Heart left ventricle (tissue), 16 donors: ENCODE measurements around the gene MKRN3. TPM values are rescaled to one million over a fixed set of nuclear protein-coding genes. Genes with fewer than 3 reads are reported as not detected.

Experiments used
- ATAC-seq, 4 donors: fragments of 200-7000 bp; cut with Tn5 transposase; one replicate each; pipeline ENCODE4 v1.9.1; 2020 to 2022; ENCODE audit warnings: moderate library complexity in 4 of 4, mild to moderate bottlenecking in 3 of 4, moderate number of reproducible peaks in 1 of 4
- DNase-seq, 5 donors: peaks; one replicate each; pipeline ENCODE4 v3.0.0-alpha.2; 2020
- H3K27ac ChIP-seq, 12 donors: fragments of 200-600 bp; sonication (generic) in 4 of 12; one replicate each; pipeline versions ENCODE4 v1.5.0 to v1.8.0; 2016 to 2022; ENCODE audit warnings: mild to moderate bottlenecking in 2 of 12
- H3K27me3 ChIP-seq, 9 donors: fragments of 200-600 bp; sonication (generic) in 2 of 9; one replicate each; pipeline versions ENCODE4 v1.5.1 to v1.8.0; 2016 to 2022; ENCODE audit warnings: mild to moderate bottlenecking in 3 of 9
- H3K36me3 ChIP-seq, 9 donors: fragments of 200-600 bp; sonication (generic) in 2 of 9; one replicate each; pipeline versions ENCODE4 v1.5.0 to v1.8.0; 2018 to 2022; ENCODE audit warnings: mild to moderate bottlenecking in 2 of 9
- H3K4me1 ChIP-seq, 12 donors: fragments of 200-600 bp; sonication (generic) in 4 of 12; one replicate each; pipeline versions ENCODE4 v1.5.0 to v1.8.0; 2016 to 2022; ENCODE audit warnings: mild to moderate bottlenecking in 3 of 12
- H3K4me3 ChIP-seq, 12 donors: fragments of 200-600 bp; sonication (generic) in 4 of 12; one replicate each; pipeline versions ENCODE4 v1.5.0 to v1.8.0; 2017 to 2022; ENCODE audit warnings: mild to moderate bottlenecking in 9 of 12, moderate library complexity in 4 of 12
- H3K9me3 ChIP-seq, 12 donors: fragments of 200-600 bp; sonication (generic) in 4 of 12; one replicate each; pipeline versions ENCODE4 v1.5.0 to v1.8.0; 2016 to 2022; ENCODE audit warnings: mild to moderate bottlenecking in 1 of 12
- CTCF ChIP-seq, 12 donors: fragments of 200-600 bp; sonication (generic) in 4 of 12; IDR thresholded peaks; one replicate each; pipeline versions ENCODE4 v1.5.0 to v1.8.0; 2018 to 2022; ENCODE audit warnings: antibody characterized with exemption in 12 of 12, mild to moderate bottlenecking in 5 of 12
- POLR2A ChIP-seq, 2 donors: fragments of 450-650 bp; IDR thresholded peaks; one replicate each; pipeline ENCODE4 v1.6.1; 2017; ENCODE audit warnings: antibody characterized with exemption in 2 of 2, mild to moderate bottlenecking in 2 of 2, moderate library complexity in 2 of 2
- WGBS, 4 donors: extraction: QIAGEN DNeasy Blood & Tissue Kit in 2 of 4; methylation state at CpG; one replicate each; pipeline versions ENCODE4 v1.1.5 to v1.1.7; 2013 to 2018; 5-methylcytosine and 5-hydroxymethylcytosine counted together
- intact Hi-C, 10 donors: fragments of 100-400 bp; cut with DNase I; formaldehyde crosslinking; loops; one replicate each; pipeline versions ENCODE4 v1.11.1 to v1.14.2; 2022
- polyA plus RNA-seq, 2 donors: library from polyadenylated mRNA; stranded (reverse); fragments of 200-250 nt; gene quantifications; one replicate each; pipeline ENCODE4 v1.2.3, GENCODE V29; 2013
- total RNA-seq, 9 donors: library from RNA; depleted of rRNA in 2 of 9; stranded (reverse); fragments of >200 nt in 2 of 9; fragmentation: NEBNext Ultra II Directional in 3 of 9; extraction: Animal tissue kit (Norgen Biotek cat#: 25700) in 3 of 9; gene quantifications; one replicate each; pipeline versions ENCODE4 v1.1.0 to v1.2.4, GENCODE V29; 2016 to 2023
- donor health status: ischemic (EF 13 %, LVEDD 7.1; RV severe dilation, severe dysfunction).
- donor health status: healthy with polysubstance abuse.
- donor health status: DM: no; HTN: yes; CAD: no.
- donor health status: DM: no; HTN: no; CAD: no.
- donor health status: ischemic (EF 25% LVEDD 6.9; RV normal size, moderate dysfunction).
- donor health status: ischemic (EF 25% LVEDD 5.7; RV mildly dilated, moderate dysfunction).
- donor health status: healthy.
- donor health status: DM: yes; HTN: yes; CAD: no.
- donor health status: ischemic (EF 35%, LVEDD 5.7; RV mildly dilated, moderate dysfunction).
- donor health status: nonischemic (EF 11% LVEDD 7.7; RV severe dilation, severe dysfunction).
- donor health status: DM: yes; HTN: yes; CAD: no.
- donor health status: PGD.
- donor health status: ischemic (EF 29% LVEDD 5.4; RV normal size, mild dysfunction).
- donor health status: nonischemic (EF 23%, LVEDD 6.1; RV moderate dilation, normal function).

Gene MKRN3
- total and polyA plus RNA-seq, 11 donors = 0.11 to 0.45 (median 0.19) TPM; not detected in 6

GRCh38 chr15:23539892-23540291 lies 25.6 kb upstream of the MKRN3 start:
- no peaks in the 10 kb centered on the region for H3K4me1 ChIP-seq
- 53 to 70% (median 62%) methylated on average over 4 of the region's 4 CpGs for WGBS, 4 donors
- H3K27ac ChIP-seq = no peak overlapping the region
- intact Hi-C loops = loop anchor here in 1 of 10 donors (10.0 kb wide), 1 partner anchor 55 kb away; no protein-coding TSS in a partner anchor
- H3K36me3 ChIP-seq = no peaks in the 10 kb centered on the region
- no peaks in the 10 kb centered on the region for H3K9me3 ChIP-seq
- no peak for TF ChIP-seq POLR2A (IDR thresholded peaks at IDR 0.05)
- TF ChIP-seq CTCF (IDR thresholded peaks at IDR 0.05) = no peak
- DNase-seq = no peak
- no peak overlapping the region for H3K4me3 ChIP-seq
- no peak for ATAC-seq
- H3K27me3 ChIP-seq = peaks cover 0 to 6% (median 0%) of the 10 kb centered on the region in 9 donors

- no peak for ATAC-seq
- no peak overlapping the region for H3K4me3 ChIP-seq
- H3K27me3 ChIP-seq = no peaks in the 10 kb centered on the region
- no peaks in the 10 kb centered on the region for H3K36me3 ChIP-seq
- no peaks in the 10 kb centered on the region for H3K9me3 ChIP-seq
- no peak overlapping the region for H3K27ac ChIP-seq
- intact Hi-C loops = loop anchor here in 1 of 10 donors (10.0 kb wide), 1 partner anchor 61 kb away; no protein-coding TSS in a partner anchor
- no peaks in the 10 kb centered on the region for H3K4me1 ChIP-seq
- DNase-seq = no peak
- TF ChIP-seq POLR2A (IDR thresholded peaks at IDR 0.05) (no peak), CTCF (IDR thresholded peaks at IDR 0.05) (no peak)
These were observed 19.3 kb upstream of the MKRN3 start for GRCh38 chr15:23546158-23546557.

- Histone ChIP-seq H3K27ac (no peak overlapping the region), H3K27me3 (no peaks in the 10 kb centered on the region), H3K4me3 (no peak overlapping the region), H3K36me3 (no peaks in the 10 kb centered on the region), H3K9me3 (no peaks in the 10 kb centered on the region), H3K4me1 (no peaks in the 10 kb centered on the region)
- intact Hi-C loops = loop anchor here in 1 of 10 donors (10.0 kb wide), 1 partner anchor 63 kb away; no protein-coding TSS in a partner anchor
- ATAC-seq (no peak), DNase-seq (no peak)
- WGBS, 4 donors = 35 to 41% (median 36%) methylated on average over 3 of the region's 3 CpGs
- TF ChIP-seq CTCF (IDR thresholded peaks at IDR 0.05) (no peak), POLR2A (IDR thresholded peaks at IDR 0.05) (no peak)
These were observed 17.4 kb upstream of the MKRN3 start for GRCh38 chr15:23548071-23548470.

GRCh38 chr15:23561914-23562313 lies 3.6 kb upstream of the MKRN3 start:
- DNase-seq (no peak), ATAC-seq (no peak)
- no peaks in the 10 kb centered on the region for H3K4me1 ChIP-seq
- intact Hi-C loops = no loop called here
- H3K4me3 ChIP-seq = no peak overlapping the region
- WGBS, 4 donors = 38 to 50% (median 44%) methylated on average over 19 of the region's 19 CpGs
- H3K36me3 ChIP-seq = no peaks in the 10 kb centered on the region
- H3K27ac ChIP-seq = no peak overlapping the region
- peaks cover 0 to 13% (median 6%) of the 10 kb centered on the region in 9 donors for H3K27me3 ChIP-seq
- TF ChIP-seq POLR2A (IDR thresholded peaks at IDR 0.05) (no peak), CTCF (IDR thresholded peaks at IDR 0.05) (no peak)
- H3K9me3 ChIP-seq = peaks cover 0 to 2% (median 0%) of the 10 kb centered on the region in 12 donors
